AG10803 (cell line): ENCODE measurements around the gene AP2A2.

Source experiments
- DNase-seq: peaks from one replicate; pipeline ENCODE4 v3.0.0; 2010; ENCODE audit warnings: low read depth
- H3K4me3 ChIP-seq: 2 replicates; pipeline ENCODE4 v1.5.1; 2011; ENCODE audit warnings: mild to moderate bottlenecking, low read length, control low read depth
- CTCF ChIP-seq: conservative IDR thresholded peaks from 2 replicates; pipeline ENCODE4 v1.5.1; 2011; ENCODE audit warnings: mild to moderate bottlenecking, low read length, control low read depth, inconsistent platforms

Gene AP2A2

GRCh38 chr11:914204-914603 lies 11.5 kb upstream of the AP2A2 start:
- H3K4me3 ChIP-seq, result no peak overlapping the region
- no peak for DNase-seq
- TF ChIP-seq CTCF, result no peak

- H3K4me3 ChIP-seq, result no peak overlapping the region
- no peak for TF ChIP-seq CTCF
- DNase-seq, result no peak
These were observed 10.7 kb upstream of the AP2A2 start for GRCh38 chr11:914747-915501.

GRCh38 chr11:917426-917825 lies 8.2 kb upstream of the AP2A2 start:
- no peak for TF ChIP-seq CTCF
- no peak overlapping the region for H3K4me3 ChIP-seq
- no peak for DNase-seq

- TF ChIP-seq CTCF, result no peak
- no peak for DNase-seq
- no peak overlapping the region for H3K4me3 ChIP-seq
These were observed 3.6 kb upstream of the AP2A2 start for GRCh38 chr11:921921-922678.

GRCh38 chr11:923691-924405 lies 1.8 kb upstream of the AP2A2 start:
- no peak overlapping the region for H3K4me3 ChIP-seq
- peak; percentile 47 for DNase-seq
- no peak for TF ChIP-seq CTCF

GRCh38 chr11:924406-925157 lies 1.1 kb upstream of the AP2A2 start:
- TF ChIP-seq CTCF, result no peak
- DNase-seq, result no peak
- H3K4me3 ChIP-seq, result no peak overlapping the region
